Hepatocyte (in vitro differentiated cells): ENCODE data around the gene MYO1E. TPM values are rescaled to one million over a fixed set of nuclear protein-coding genes. Genes with fewer than 3 reads are reported as not detected.

ENCODE experiments used
- DNase-seq: peaks from one replicate; pipeline ENCODE4 v3.0.0-alpha.2; 2016; ENCODE audit warnings: low spot score
- H2AFZ ChIP-seq: fragments of 200-600 bp; sonication (generic); 2 replicates; pipeline ENCODE4 v1.6.0; 2016; ENCODE audit warnings: antibody characterized with exemption, mild to moderate bottlenecking
- H3K27ac ChIP-seq: fragments of 200-600 bp; sonication (generic); 2 replicates; pipeline ENCODE4 v1.5.1; 2016; ENCODE audit warnings: mild to moderate bottlenecking
- H3K27me3 ChIP-seq: fragments of 200-600 bp; sonication (generic); 2 replicates; pipeline ENCODE4 v1.6.1; 2016
- H3K36me3 ChIP-seq: fragments of 200-600 bp; sonication (generic); replicated peaks from 2 replicates; pipeline ENCODE4 v1.5.1; 2016; ENCODE audit warnings: low read depth; ENCODE audit not compliant: insufficient read depth
- H3K4me1 ChIP-seq: fragments of 200-600 bp; sonication (generic); 2 replicates; pipeline ENCODE4 v1.5.1; 2016; ENCODE audit warnings: mild to moderate bottlenecking, moderate library complexity; ENCODE audit not compliant: insufficient read depth
- H3K4me2 ChIP-seq: fragments of 200-600 bp; sonication (generic); 2 replicates; pipeline ENCODE4 v1.6.0; 2016
- H3K4me3 ChIP-seq: fragments of 200-600 bp; sonication (generic); 2 replicates; pipeline ENCODE4 v1.5.1; 2016; ENCODE audit warnings: mild to moderate bottlenecking
- H3K79me2 ChIP-seq: fragments of 200-600 bp; sonication (generic); 2 replicates; pipeline ENCODE4 v1.6.0; 2017; ENCODE audit warnings: mild to moderate bottlenecking
- H3K9me2 ChIP-seq: fragments of 200-600 bp; sonication (generic); replicated peaks from 2 replicates; pipeline ENCODE4 v1.6.0; 2017; ENCODE audit warnings: mild to moderate bottlenecking; ENCODE audit not compliant: insufficient read depth
- H3K9me3 ChIP-seq: fragments of 200-600 bp; sonication (generic); 2 replicates; pipeline ENCODE4 v1.5.1; 2016; ENCODE audit warnings: low read depth, mild to moderate bottlenecking
- H4K20me1 ChIP-seq: fragments of 200-600 bp; sonication (generic); 2 replicates; pipeline ENCODE4 v1.6.0; 2016; ENCODE audit warnings: mild to moderate bottlenecking; ENCODE audit not compliant: insufficient read depth, poor library complexity, severe bottlenecking
- EZH2 ChIP-seq: fragments of 200-600 bp; sonication (generic); IDR thresholded peaks from 2 replicates; pipeline ENCODE4 v1.6.1; 2016; ENCODE audit warnings: antibody characterized with exemption, mild to moderate bottlenecking, borderline replicate concordance
- EZH2phosphoT487 ChIP-seq: fragments of 200-600 bp; sonication (generic); IDR thresholded peaks from one replicate; pipeline ENCODE4 v1.6.1; 2018; ENCODE audit warnings: antibody characterized with exemption, mild to moderate bottlenecking, low read depth, moderate library complexity; ENCODE audit not compliant: unreplicated experiment, severe bottlenecking
- WGBS: methylation state at CpG from one replicate; pipeline ENCODE4 v1.1.6; 2016; ENCODE audit warnings: low lambda C conversion rate; ENCODE audit errors: missing lambda C conversion rate; 5-methylcytosine and 5-hydroxymethylcytosine counted together
- polyA plus RNA-seq: library from polyadenylated mRNA; unstranded; fragments of >200 nt; fragmentation: Nextera tagmentation; extraction: Ambion mirVana; gene quantifications from 2 replicates; pipeline ENCODE4 v1.2.1, GENCODE V29; 2016
- total RNA-seq: library from RNA; depleted of rRNA; stranded (reverse); fragments of >200 nt; gene quantifications from 2 replicates; pipeline ENCODE4 v1.2.3, GENCODE V29; 2014
- TF ChIP-seq, protein P1 (sequence below): fragments of 200-600 bp; sonication (generic); IDR thresholded peaks from 2 replicates; pipeline ENCODE4 v1.5.1; 2016; ENCODE audit warnings: antibody characterized with exemption, mild to moderate bottlenecking; ENCODE audit not compliant: poor library complexity

The MYO1E gene
- total and polyA plus RNA-seq, 2 experiments from 2014 or later, result 107 to 111 TPM

GRCh38 chr15:59160880-59161593 lies 211.6 kb downstream of the MYO1E start:
- no peak overlapping the region for H3K4me2 ChIP-seq
- WGBS, result 87% methylated on average over 23 of the region's 23 CpGs
- H3K27ac ChIP-seq, result no peak overlapping the region
- H3K4me1 ChIP-seq, result no peaks in the 10 kb centered on the region
- no peak overlapping the region for H2AFZ ChIP-seq
- no peaks in the 10 kb centered on the region for H3K36me3 ChIP-seq
- H3K4me3 ChIP-seq, result no peak overlapping the region
- no peaks in the 10 kb centered on the region for H3K9me2 ChIP-seq
- DNase-seq, result peak; percentile 28
- no peak for TF ChIP-seq EZH2phosphoT487
- no peak for TF ChIP-seq EZH2
- TF ChIP-seq, protein P1, sequence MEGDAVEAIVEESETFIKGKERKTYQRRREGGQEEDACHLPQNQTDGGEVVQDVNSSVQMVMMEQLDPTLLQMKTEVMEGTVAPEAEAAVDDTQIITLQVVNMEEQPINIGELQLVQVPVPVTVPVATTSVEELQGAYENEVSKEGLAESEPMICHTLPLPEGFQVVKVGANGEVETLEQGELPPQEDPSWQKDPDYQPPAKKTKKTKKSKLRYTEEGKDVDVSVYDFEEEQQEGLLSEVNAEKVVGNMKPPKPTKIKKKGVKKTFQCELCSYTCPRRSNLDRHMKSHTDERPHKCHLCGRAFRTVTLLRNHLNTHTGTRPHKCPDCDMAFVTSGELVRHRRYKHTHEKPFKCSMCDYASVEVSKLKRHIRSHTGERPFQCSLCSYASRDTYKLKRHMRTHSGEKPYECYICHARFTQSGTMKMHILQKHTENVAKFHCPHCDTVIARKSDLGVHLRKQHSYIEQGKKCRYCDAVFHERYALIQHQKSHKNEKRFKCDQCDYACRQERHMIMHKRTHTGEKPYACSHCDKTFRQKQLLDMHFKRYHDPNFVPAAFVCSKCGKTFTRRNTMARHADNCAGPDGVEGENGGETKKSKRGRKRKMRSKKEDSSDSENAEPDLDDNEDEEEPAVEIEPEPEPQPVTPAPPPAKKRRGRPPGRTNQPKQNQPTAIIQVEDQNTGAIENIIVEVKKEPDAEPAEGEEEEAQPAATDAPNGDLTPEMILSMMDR, result peak; percentile 43
- H3K79me2 ChIP-seq, result no peaks in the 10 kb centered on the region
- no peaks in the 10 kb centered on the region for H3K27me3 ChIP-seq
- no peaks in the 10 kb centered on the region for H3K9me3 ChIP-seq
- H4K20me1 ChIP-seq, result no peaks in the 10 kb centered on the region

- DNase-seq, result no peak
- Histone ChIP-seq H4K20me1 (no peaks in the 10 kb centered on the region), H2AFZ (no peak overlapping the region), H3K9me2 (no peaks in the 10 kb centered on the region), H3K4me2 (no peak overlapping the region), H3K79me2 (no peaks in the 10 kb centered on the region), H3K36me3 (no peaks in the 10 kb centered on the region), H3K4me1 (no peaks in the 10 kb centered on the region), H3K27me3 (no peaks in the 10 kb centered on the region), H3K27ac (no peak overlapping the region), H3K4me3 (no peak overlapping the region), H3K9me3 (no peaks in the 10 kb centered on the region)
- no peak for TF ChIP-seq EZH2
- no peak for TF ChIP-seq EZH2phosphoT487
- TF ChIP-seq, protein P1, result no peak
- WGBS, result 96% methylated on average over 9 of the region's 9 CpGs
Observed at GRCh38 chr15:59159210-59159609, 213.5 kb downstream of the MYO1E start.

DNA sequence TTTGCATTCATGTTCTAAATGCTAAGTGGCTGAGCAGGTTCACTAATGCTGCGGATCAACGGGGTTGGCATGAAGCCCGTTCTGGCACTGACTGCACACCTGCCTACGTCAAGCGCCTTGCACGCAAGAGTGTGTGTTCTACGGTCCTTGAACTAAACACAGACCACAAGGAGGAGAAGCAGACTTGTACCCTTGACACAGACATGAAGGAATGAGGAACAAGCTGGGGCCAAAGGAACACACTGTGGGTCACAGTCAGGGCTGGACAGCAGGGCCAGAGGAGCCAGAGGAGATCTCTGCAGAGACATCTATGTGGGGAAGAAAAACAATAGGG lies 214.0 kb downstream of the MYO1E start:
- no peaks in the 10 kb centered on the region for H3K79me2 ChIP-seq
- no peaks in the 10 kb centered on the region for H3K36me3 ChIP-seq
- H3K9me2 ChIP-seq, result no peaks in the 10 kb centered on the region
- H3K4me1 ChIP-seq, result no peaks in the 10 kb centered on the region
- no peak overlapping the region for H3K27ac ChIP-seq
- no peaks in the 10 kb centered on the region for H3K9me3 ChIP-seq
- no peaks in the 10 kb centered on the region for H4K20me1 ChIP-seq
- TF ChIP-seq EZH2phosphoT487 (no peak), EZH2 (no peak)
- TF ChIP-seq, protein P1, result no peak
- H3K27me3 ChIP-seq, result no peaks in the 10 kb centered on the region
- H2AFZ ChIP-seq, result no peak overlapping the region
- no peak for DNase-seq
- no peak overlapping the region for H3K4me2 ChIP-seq
- H3K4me3 ChIP-seq, result no peak overlapping the region
- 90% methylated on average over 7 of the region's 7 CpGs for WGBS
